SJSA1 (cell line): Measurements from ENCODE around the gene PDCD6IP. TPM values are rescaled to one million over a fixed set of nuclear protein-coding genes. Genes with fewer than 3 reads are reported as not detected.
A peak's percentile ranks its signal among the peaks of the same experiment; 100 is the strongest.

Experiments
- DNase-seq, 2 experiments: peaks; one replicate each; pipeline ENCODE4 v3.0.0-alpha.2; 2015 to 2020; ENCODE audit warnings: low spot score in 2 of 2, low read depth in 1 of 2
- H3K27ac ChIP-seq: fragments of 250-450 bp; sonication (Bioruptor Pico); 2 replicates; pipeline ENCODE4 v1.5.1; 2020; ENCODE audit warnings: mild to moderate bottlenecking, moderate library complexity
- H3K27me3 ChIP-seq: fragments of 250-450 bp; sonication (Bioruptor Pico); replicated peaks from 2 replicates; pipeline ENCODE4 v1.5.1; 2020; ENCODE audit warnings: mild to moderate bottlenecking, moderate library complexity
- H3K36me3 ChIP-seq: fragments of 250-450 bp; sonication (Bioruptor Pico); 2 replicates; pipeline ENCODE4 v1.5.1; 2020; ENCODE audit warnings: mild to moderate bottlenecking
- H3K4me1 ChIP-seq: fragments of 250-450 bp; sonication (Bioruptor Pico); replicated peaks from 2 replicates; pipeline ENCODE4 v1.6.1; 2021; ENCODE audit warnings: mild to moderate bottlenecking
- H3K4me3 ChIP-seq: fragments of 250-450 bp; sonication (Bioruptor Pico); 2 replicates; pipeline ENCODE4 v1.5.1; 2020; ENCODE audit warnings: mild to moderate bottlenecking
- H3K9me3 ChIP-seq: fragments of 250-450 bp; sonication (Bioruptor Pico); replicated peaks from 2 replicates; pipeline ENCODE4 v1.5.1; 2020; ENCODE audit warnings: mild to moderate bottlenecking
- total RNA-seq: library from RNA; depleted of rRNA; stranded (reverse); fragments of >200 nt; shearing (Covaris generic); gene quantifications from 2 replicates; pipeline ENCODE4 v1.2.3, GENCODE V29; 2014

The PDCD6IP gene
- total RNA-seq, 1 experiment from 2014 or later = 157 TPM

DNA sequence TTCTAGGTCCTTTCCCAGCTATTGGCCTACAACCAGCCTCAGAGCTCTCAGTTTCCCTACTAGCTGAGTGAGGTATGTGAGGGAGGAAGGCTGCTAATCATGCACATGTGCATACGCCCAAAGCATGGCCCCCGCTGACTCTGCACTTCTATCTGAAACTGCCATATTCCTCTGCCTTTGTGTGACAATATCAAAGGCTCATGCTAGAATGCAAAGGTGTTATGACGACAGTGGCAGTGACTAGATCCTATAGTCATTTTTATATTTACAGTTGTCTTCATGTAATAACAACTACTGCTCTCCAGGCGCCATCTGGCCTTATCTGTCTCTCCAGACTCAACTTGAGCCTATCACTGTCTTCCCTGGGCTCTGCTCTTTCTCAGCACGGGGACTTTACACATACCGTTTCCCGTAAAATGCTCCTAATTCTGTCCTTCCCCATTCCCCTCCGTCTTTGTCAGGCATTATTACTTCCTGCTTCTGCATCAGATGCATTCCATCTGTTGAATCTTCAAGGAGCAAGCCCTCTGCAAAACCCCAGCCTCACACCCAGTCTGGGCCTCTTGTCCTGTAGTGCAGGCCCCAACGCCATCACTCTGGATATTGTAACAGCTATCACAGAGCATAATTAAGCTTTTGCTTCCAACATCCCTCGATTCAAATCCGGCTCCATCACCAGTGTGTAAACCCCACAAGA lies 102.5 kb downstream of the PDCD6IP start:
- H3K27me3 ChIP-seq = no peaks in the 10 kb centered on the region
- no peak for DNase-seq
- H3K4me3 ChIP-seq = no peak overlapping the region
- H3K36me3 ChIP-seq = no peaks in the 10 kb centered on the region
- H3K9me3 ChIP-seq = no peaks in the 10 kb centered on the region
- H3K4me1 ChIP-seq = no peaks in the 10 kb centered on the region
- no peak overlapping the region for H3K27ac ChIP-seq

DNA sequence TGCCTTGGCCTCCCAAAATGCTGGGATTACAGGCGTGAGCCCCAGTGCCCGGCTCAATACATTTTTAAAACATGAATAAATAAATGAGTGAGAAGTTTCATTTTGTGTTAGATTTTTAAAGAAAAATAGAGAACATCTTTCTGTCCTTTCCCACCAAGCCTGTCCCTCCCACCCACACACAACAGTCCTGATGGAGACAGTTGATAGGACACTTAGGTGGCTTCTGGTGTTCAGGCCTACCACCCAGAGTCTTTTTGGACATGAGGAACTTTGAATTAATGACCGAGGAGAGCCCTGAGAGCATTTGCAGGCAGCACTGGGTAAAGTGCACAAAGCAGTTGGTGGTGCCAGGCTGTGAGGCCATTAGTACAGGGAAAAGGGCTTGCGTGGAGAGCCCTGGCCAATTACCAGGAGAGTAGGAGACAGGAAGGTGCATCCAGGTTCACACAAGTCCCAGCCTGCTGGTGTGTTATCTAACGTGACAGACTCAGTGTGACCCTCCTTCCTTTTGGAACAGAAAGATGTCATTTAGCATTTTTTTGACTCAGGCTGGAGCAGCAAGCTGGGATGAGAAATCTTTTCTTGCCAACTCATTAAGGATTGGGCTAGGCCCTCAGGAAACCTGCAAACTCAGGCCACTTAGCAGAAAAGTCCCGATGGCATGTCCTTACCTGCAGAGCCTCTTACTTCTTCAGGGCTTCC lies 103.6 kb downstream of the PDCD6IP start:
- H3K36me3 ChIP-seq = no peaks in the 10 kb centered on the region
- H3K27me3 ChIP-seq = no peaks in the 10 kb centered on the region
- H3K4me1 ChIP-seq = no peaks in the 10 kb centered on the region
- no peak for DNase-seq
- H3K4me3 ChIP-seq = no peak overlapping the region
- no peaks in the 10 kb centered on the region for H3K9me3 ChIP-seq
- H3K27ac ChIP-seq = no peak overlapping the region

DNA sequence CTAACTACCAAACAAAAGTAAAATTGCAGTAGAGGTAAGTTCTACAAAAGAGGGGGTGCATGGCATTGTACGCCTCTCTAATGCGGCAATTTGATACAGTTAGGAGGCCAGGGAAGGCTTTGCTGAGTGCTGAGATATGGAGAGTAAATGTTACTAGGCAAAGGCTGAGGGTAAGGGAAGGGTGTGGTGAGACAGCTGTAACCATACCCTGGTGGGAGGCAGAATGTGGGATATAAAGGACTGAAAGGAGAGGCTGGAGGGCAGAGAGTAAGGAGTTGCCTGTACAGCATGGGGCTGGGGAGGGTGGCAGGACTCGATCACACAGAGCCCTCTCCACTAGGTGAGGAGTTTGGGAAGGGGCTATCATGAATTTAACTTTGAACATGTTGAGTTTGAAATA lies 106.3 kb downstream of the PDCD6IP start:
- Histone ChIP-seq H3K36me3 (no peaks in the 10 kb centered on the region), H3K9me3 (no peaks in the 10 kb centered on the region), H3K4me3 (no peak overlapping the region), H3K4me1 (no peaks in the 10 kb centered on the region), H3K27ac (no peak overlapping the region), H3K27me3 (no peaks in the 10 kb centered on the region)
- DNase-seq = no peak

DNA sequence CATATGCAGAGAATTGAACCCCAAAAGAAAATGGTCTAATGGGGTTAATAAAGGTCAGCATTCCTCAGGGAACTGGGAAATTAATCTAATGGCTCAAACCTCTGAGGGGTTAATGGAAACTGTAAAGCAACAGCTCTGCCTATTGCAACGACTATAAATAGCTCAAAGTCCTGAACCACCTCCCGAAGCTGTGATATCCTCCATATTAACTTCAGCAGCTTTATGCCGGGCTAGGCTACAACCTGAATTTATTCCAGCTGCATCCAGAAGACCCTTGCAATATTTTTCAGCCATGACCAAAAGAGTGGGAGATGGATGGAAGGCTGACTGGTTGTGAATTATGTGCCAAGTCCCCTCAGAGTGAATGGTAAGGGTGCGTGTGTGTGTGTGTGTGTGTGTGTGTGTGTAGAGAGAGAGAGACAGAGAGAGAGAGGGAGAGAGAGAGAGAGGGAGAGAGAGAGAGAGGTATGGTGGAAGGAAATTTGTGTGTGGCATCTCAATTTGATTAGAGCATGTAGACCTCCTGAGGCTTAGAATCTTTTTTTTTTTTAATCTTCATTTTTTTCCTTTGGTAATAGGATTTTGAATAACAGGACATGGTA lies 109.9 kb downstream of the PDCD6IP start:
- Histone ChIP-seq H3K4me3 (no peak overlapping the region), H3K27me3 (no peaks in the 10 kb centered on the region), H3K4me1 (peaks cover 9% of the 10 kb centered on the region; the same call in 1 of the 2 replicates), H3K27ac (no peak overlapping the region), H3K9me3 (no peaks in the 10 kb centered on the region), H3K36me3 (no peaks in the 10 kb centered on the region)
- no peak for DNase-seq

DNA sequence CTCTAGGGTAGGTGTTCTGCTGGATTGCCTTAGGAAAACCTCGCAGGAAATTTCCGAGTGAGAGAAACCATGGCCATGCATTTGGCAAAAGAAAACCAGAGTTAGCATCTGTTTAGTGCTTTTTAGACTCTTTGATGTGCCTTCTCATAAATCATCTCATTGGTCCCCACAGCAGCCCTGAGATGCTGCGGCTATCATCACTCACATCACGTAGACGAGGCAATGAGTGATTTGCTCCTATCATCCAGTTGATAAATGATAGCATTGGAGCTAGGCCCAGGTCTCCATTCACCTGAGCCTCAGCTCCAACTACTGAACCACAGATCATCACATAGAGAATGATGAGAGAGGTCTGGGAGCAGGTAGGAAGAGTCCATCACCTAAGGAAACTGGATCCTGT lies 111.1 kb downstream of the PDCD6IP start:
- no peak for DNase-seq
- Histone ChIP-seq H3K36me3 (no peaks in the 10 kb centered on the region), H3K27me3 (no peaks in the 10 kb centered on the region), H3K4me1 (peaks cover 9% of the 10 kb centered on the region; the same call in 1 of the 2 replicates), H3K27ac (no peak overlapping the region), H3K9me3 (no peaks in the 10 kb centered on the region), H3K4me3 (no peak overlapping the region)

DNA sequence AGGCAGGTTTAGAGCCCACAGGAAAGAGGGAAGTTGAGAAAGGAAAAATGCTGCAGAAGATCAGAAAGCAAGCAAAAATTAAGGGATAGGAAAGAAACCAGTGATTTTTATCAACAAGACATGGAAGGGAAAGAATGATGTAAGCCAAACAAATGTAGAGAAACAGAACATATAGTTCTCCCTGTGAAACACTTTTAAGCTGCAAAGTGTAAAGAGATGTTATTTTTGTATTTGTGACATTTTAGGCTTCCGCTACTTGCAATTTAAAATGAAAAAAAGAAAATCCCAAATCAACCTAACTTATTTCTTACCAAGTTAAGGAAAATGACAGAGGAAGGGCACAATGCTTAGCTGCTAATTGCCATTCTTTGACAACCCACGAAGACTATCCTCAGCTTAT lies 111.6 kb downstream of the PDCD6IP start:
- no peak for DNase-seq
- H3K36me3 ChIP-seq = no peaks in the 10 kb centered on the region
- no peak overlapping the region for H3K4me3 ChIP-seq
- no peaks in the 10 kb centered on the region for H3K27me3 ChIP-seq
- H3K9me3 ChIP-seq = no peaks in the 10 kb centered on the region
- no peak overlapping the region for H3K27ac ChIP-seq
- H3K4me1 ChIP-seq = peaks cover 9% of the 10 kb centered on the region; the same call in 1 of the 2 replicates

DNA sequence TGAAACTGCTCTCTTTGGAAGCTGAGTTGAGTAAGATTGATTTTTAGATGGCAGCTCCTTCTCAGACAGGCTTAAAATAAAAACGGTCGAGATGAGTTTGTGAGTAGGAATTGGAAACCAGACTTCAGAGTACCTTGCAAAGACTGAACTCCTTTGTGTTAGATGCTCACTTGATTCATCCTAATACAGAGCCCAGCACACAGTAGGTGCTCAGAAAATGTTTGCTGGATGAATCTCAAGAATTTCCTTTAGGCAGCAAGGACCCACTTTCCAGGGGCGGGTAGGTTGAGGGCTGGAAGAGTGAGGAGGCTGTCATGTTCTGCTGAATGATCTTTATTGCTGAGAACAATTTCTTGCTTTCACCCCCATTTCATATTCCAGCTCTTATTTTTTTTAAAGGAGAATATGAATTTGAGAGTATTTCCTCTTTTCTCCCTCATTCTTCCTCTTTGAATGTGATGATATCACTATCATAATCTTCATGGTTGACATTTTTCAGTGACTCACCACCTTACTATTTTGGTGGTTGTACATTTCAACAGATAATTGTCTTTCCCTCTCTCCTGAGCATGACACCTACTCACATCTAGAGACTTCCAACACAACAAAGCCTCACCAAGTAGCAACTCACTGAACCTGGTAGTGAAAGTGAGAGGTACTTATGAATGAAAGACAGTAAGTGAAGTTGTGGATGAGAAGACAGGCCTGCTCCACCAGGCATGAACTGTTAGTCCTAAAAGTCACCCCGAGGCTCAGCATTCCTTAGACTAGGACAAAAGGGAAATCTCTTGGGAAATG lies 113.3 kb downstream of the PDCD6IP start:
- Histone ChIP-seq H3K4me1 (peaks cover 9% of the 10 kb centered on the region; the same call in 1 of the 2 replicates), H3K36me3 (no peaks in the 10 kb centered on the region), H3K27me3 (no peaks in the 10 kb centered on the region), H3K4me3 (no peak overlapping the region), H3K9me3 (no peaks in the 10 kb centered on the region), H3K27ac (no peak overlapping the region)
- DNase-seq = peak in 1 of 2 experiments; percentile 20

DNA sequence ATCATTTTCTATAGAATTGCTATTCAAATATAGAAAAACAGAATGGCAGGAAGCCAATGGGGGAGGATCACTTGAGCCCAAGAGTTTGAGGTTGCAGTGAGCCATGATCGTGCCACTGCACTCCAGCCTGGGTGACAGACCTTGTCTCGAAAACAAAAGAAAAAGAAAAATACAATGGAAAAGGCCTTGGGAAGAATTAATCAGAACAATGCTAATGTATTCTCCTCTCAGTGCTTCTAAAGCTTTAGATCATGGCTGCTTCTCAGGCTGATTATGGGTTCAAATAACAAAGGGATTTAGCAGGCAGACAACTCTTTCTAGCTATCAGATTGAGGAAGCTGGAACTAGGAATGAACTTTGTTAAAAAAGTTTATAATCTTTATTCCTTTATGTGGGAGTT lies 115.8 kb downstream of the PDCD6IP start:
- peaks cover 9% of the 10 kb centered on the region; the same call in 1 of the 2 replicates for H3K4me1 ChIP-seq
- H3K36me3 ChIP-seq = no peaks in the 10 kb centered on the region
- DNase-seq = no peak
- no peak overlapping the region for H3K27ac ChIP-seq
- no peaks in the 10 kb centered on the region for H3K9me3 ChIP-seq
- H3K27me3 ChIP-seq = no peaks in the 10 kb centered on the region
- no peak overlapping the region for H3K4me3 ChIP-seq

DNA sequence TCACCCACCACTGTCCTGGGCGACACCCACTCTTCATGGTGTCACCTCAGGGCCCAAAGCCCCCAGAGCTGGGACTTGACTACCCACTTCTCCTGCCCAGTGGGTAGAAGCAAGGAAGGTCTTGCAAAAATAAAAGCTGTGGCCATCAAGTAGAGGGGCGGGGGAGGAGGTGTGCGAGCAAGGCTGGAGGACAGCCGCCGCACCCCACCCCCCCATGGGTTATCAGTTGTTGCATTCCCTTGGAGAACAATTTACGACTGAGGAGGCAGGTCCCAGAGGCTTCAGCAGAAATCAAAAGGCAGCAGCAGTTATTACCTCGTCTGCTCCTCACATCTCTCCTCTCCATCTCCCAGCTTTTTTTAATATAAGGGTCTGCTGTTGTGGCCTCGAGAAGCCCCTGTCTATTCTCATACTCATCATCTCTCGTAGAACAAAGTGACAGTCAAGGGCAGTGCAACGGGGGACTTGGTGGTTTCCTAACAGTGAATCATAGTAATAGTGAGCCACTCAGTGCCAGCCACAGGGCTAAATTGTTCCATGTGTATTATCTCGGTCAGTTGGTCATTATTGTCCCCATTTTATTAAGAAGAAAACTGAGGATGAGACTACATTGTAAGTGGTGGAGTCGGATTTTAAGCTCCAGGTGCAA lies 116.4 kb downstream of the PDCD6IP start:
- Histone ChIP-seq H3K4me1 (peaks cover 9% of the 10 kb centered on the region; the same call in 1 of the 2 replicates), H3K9me3 (no peaks in the 10 kb centered on the region), H3K36me3 (no peaks in the 10 kb centered on the region), H3K27me3 (no peaks in the 10 kb centered on the region), H3K4me3 (no peak overlapping the region), H3K27ac (no peak overlapping the region)
- no peak for DNase-seq

DNA sequence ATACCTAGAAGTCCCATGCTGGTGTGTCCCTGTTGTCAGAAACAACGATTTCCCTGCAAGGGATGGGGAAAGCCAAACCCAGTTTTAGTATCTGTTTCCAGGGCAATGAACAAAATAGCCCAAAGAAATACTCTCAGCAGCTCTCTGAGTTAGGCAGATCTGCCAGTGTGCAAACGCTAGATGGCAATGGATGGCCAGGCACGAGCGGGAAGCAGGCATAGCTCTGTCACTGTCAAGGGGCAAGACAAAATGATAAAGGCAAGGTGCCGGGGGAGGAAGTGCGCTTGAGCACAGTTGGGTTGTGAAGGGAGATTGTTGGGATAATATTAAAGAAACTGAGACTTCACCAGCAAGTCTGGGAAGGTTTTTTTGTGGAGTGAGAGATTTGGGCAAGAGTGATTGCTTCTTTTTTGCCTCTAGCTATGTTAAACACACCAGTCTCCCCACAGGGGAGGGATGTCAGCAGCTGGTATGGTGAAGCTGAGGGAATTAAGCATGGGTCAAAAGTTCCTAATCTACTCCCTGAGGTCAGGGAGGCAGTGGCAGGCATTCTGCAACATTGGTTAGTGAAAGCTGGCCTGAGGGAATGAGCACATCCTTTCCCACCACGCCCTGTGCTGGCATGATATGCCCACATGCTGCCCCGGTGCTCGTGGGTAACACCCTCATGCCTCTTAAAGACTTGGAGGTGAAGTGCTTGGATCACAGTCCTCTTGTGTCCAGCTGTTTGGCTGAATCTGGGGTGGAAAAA lies 117.5 kb downstream of the PDCD6IP start:
- no peaks in the 10 kb centered on the region for H3K36me3 ChIP-seq
- H3K4me1 ChIP-seq = peaks cover 9% of the 10 kb centered on the region; the same call in 1 of the 2 replicates
- H3K27ac ChIP-seq = no peak overlapping the region
- DNase-seq = no peak
- no peaks in the 10 kb centered on the region for H3K27me3 ChIP-seq
- no peaks in the 10 kb centered on the region for H3K9me3 ChIP-seq
- no peak overlapping the region for H3K4me3 ChIP-seq

DNA sequence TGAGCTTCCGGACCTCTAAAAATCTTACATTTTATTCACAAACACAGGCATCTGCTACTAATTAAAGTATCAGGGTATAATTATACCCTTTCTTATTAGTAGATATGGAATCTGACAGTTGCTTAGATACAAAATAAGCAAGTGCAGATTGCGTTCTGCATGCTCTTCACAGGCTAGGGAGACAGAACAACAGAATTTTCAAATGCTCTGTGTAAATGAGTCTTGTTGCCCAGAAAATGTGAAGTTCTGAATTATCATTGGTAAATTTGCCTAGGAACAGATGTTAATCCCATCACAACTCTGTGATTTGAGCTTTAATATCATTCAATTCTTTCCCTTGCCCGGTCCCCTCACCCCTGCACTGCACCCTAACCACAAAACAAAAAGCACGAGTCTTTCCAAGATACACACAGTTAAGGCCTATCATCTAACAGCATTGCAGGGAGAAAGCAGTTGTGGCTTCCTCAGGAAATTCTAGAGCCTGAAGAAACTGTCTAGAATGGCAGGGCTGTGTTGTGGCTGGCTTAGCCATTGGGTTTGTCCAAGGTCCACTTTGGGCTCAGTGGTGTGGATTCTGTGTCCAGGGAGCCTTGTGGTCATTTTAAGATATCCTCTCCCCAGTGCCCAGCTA lies 119.8 kb downstream of the PDCD6IP start:
- no peak overlapping the region for H3K4me3 ChIP-seq
- H3K9me3 ChIP-seq = no peaks in the 10 kb centered on the region
- DNase-seq = no peak
- H3K4me1 ChIP-seq = no peaks in the 10 kb centered on the region
- no peaks in the 10 kb centered on the region for H3K27me3 ChIP-seq
- no peak overlapping the region for H3K27ac ChIP-seq
- no peaks in the 10 kb centered on the region for H3K36me3 ChIP-seq
